ENCODE data around the gene SPNS2.

Gene SPNS2

GRCh38 chr17:4480929-4481898 is 17.5 kb upstream of the SPNS2 start:
- DNase-seq, result no peak

- no peak for DNase-seq
These were observed 16.2 kb upstream of the SPNS2 start for GRCh38 chr17:4482338-4483011.

GRCh38 chr17:4483012-4483840 is 15.5 kb upstream of the SPNS2 start:
- DNase-seq, result no peak

GRCh38 chr17:4485676-4486646 is 12.7 kb upstream of the SPNS2 start:
- DNase-seq, result no peak

GRCh38 chr17:4487296-4487695 is 11.4 kb upstream of the SPNS2 start:
- no peak for DNase-seq

- no peak for DNase-seq
These were observed 10.6 kb upstream of the SPNS2 start for GRCh38 chr17:4487820-4488716.

GRCh38 chr17:4488989-4489595 is 9.6 kb upstream of the SPNS2 start:
- DNase-seq, result no peak

- no peak for DNase-seq
These were observed 8.5 kb upstream of the SPNS2 start for GRCh38 chr17:4490109-4490591.

GRCh38 chr17:4490637-4491061 is 8.0 kb upstream of the SPNS2 start:
- no peak for DNase-seq

GRCh38 chr17:4492721-4493561 is 5.7 kb upstream of the SPNS2 start:
- DNase-seq, result peak; percentile 90

- no peak for DNase-seq
These were observed 1.4 kb upstream of the SPNS2 start for GRCh38 chr17:4497101-4497824.

GRCh38 chr17:4499431-4500190 is 930 bp downstream of the SPNS2 start:
- DNase-seq, result peak; percentile 82

GRCh38 chr17:4500191-4500571 is 1.5 kb downstream of the SPNS2 start:
- no peak for DNase-seq

- no peak for DNase-seq
These were observed 2.7 kb downstream of the SPNS2 start for GRCh38 chr17:4501295-4501949.

GRCh38 chr17:4502466-4503154 is 3.9 kb downstream of the SPNS2 start:
- no peak for DNase-seq

GRCh38 chr17:4503283-4504025 is 4.8 kb downstream of the SPNS2 start:
- no peak for DNase-seq
